Loucy (cell line): ENCODE results near the gene IGFBP2.

ENCODE experiments used
- H2AFZ ChIP-seq: fragments of 200-600 bp; sonication (generic); 2 replicates; pipeline ENCODE4 v1.6.0; 2016; ENCODE audit warnings: antibody characterized with exemption, mild to moderate bottlenecking, low read length, moderate library complexity
- H3F3A ChIP-seq: fragments of 200-600 bp; 2 replicates; pipeline ENCODE4 v1.6.0; 2016; ENCODE audit warnings: antibody characterized with exemption, low read depth, mild to moderate bottlenecking
- H3K27me3 ChIP-seq: fragments of 200-600 bp; sonication (generic); 2 replicates; pipeline ENCODE4 v1.6.1; 2014; ENCODE audit warnings: low read length, mild to moderate bottlenecking; ENCODE audit not compliant: insufficient read depth, poor library complexity, severe bottlenecking
- H3K36me3 ChIP-seq: fragments of 200-600 bp; sonication (generic); 2 replicates; pipeline ENCODE4 v1.6.1; 2016; ENCODE audit warnings: low read length; ENCODE audit not compliant: insufficient read depth
- H3K4me1 ChIP-seq: fragments of 200-600 bp; sonication (generic); 2 replicates; pipeline ENCODE4 v1.5.1; 2014; ENCODE audit warnings: low read length, mild to moderate bottlenecking; ENCODE audit not compliant: insufficient read depth, poor library complexity, severe bottlenecking
- H3K4me2 ChIP-seq: fragments of 200-600 bp; sonication (generic); 2 replicates; pipeline ENCODE4 v1.6.0; 2014; ENCODE audit warnings: antibody characterized with exemption, low read length, low read depth, mild to moderate bottlenecking; ENCODE audit not compliant: poor library complexity, severe bottlenecking
- H3K4me3 ChIP-seq: fragments of 200-600 bp; sonication (generic); 2 replicates; pipeline ENCODE4 v1.5.1; 2014; ENCODE audit warnings: low read length, mild to moderate bottlenecking, mixed read lengths; ENCODE audit not compliant: poor library complexity, severe bottlenecking
- H3K79me2 ChIP-seq: fragments of 200-600 bp; sonication (generic); 2 replicates; pipeline ENCODE4 v1.6.1; 2014; ENCODE audit warnings: low read length; ENCODE audit not compliant: insufficient read depth
- H3K9ac ChIP-seq: fragments of 200-600 bp; sonication (generic); 2 replicates; pipeline ENCODE4 v1.6.0; 2014; ENCODE audit warnings: mild to moderate bottlenecking, low read depth, low read length, moderate library complexity; ENCODE audit not compliant: poor library complexity, severe bottlenecking
- H3K9me2 ChIP-seq: fragments of 200-600 bp; sonication (generic); replicated peaks from 2 replicates; pipeline ENCODE4 v1.6.1; 2016; ENCODE audit warnings: low read depth, low read length, mixed read lengths
- H3K9me3 ChIP-seq: fragments of 200-600 bp; sonication (generic); 2 replicates; pipeline ENCODE4 v1.6.1; 2014; ENCODE audit warnings: mild to moderate bottlenecking, antibody characterized with exemption, low read length, low read depth; ENCODE audit not compliant: insufficient read depth
- H4K20me1 ChIP-seq: fragments of 200-600 bp; sonication (generic); 2 replicates; pipeline ENCODE4 v1.6.0; 2014; ENCODE audit warnings: antibody characterized with exemption, low read length, mild to moderate bottlenecking; ENCODE audit not compliant: insufficient read depth, poor library complexity, severe bottlenecking
- EZH2phosphoT487 ChIP-seq: fragments of 200-600 bp; IDR thresholded peaks from 2 replicates; pipeline ENCODE4 v1.6.1; 2018; ENCODE audit warnings: antibody characterized with exemption, mild to moderate bottlenecking, moderate library complexity, borderline replicate concordance
- TF ChIP-seq, protein P1 (sequence below): fragments of 200-600 bp; sonication (generic); conservative IDR thresholded peaks from 2 replicates; pipeline ENCODE4 v1.5.1; 2014; ENCODE audit warnings: mild to moderate bottlenecking, antibody characterized with exemption, low read length

IGFBP2 gene

DNA sequence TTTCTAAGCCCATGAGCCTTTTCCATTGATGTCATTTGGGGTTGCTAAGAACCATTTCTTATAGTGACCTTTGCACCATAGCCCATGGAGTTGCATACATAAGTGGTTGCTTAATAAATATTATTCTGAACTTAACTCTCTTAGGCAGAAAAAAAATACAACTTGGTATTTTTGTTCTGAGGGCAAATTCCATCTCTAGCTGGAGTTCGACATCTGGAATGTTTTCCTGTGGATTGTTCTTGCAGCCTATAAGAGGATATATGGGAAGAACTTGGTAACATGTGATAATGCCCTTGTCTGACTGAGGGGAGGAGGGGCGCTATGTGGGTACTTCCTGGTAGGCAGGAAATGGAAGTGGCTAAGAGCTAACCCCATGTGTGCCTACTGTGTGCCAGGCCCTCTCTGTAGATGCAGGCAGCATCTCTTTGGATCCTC is 20.7 kb downstream of the IGFBP2 start:
- TF ChIP-seq, protein P1, sequence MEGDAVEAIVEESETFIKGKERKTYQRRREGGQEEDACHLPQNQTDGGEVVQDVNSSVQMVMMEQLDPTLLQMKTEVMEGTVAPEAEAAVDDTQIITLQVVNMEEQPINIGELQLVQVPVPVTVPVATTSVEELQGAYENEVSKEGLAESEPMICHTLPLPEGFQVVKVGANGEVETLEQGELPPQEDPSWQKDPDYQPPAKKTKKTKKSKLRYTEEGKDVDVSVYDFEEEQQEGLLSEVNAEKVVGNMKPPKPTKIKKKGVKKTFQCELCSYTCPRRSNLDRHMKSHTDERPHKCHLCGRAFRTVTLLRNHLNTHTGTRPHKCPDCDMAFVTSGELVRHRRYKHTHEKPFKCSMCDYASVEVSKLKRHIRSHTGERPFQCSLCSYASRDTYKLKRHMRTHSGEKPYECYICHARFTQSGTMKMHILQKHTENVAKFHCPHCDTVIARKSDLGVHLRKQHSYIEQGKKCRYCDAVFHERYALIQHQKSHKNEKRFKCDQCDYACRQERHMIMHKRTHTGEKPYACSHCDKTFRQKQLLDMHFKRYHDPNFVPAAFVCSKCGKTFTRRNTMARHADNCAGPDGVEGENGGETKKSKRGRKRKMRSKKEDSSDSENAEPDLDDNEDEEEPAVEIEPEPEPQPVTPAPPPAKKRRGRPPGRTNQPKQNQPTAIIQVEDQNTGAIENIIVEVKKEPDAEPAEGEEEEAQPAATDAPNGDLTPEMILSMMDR: no peak
- no peak for TF ChIP-seq EZH2phosphoT487
- Histone ChIP-seq H3K4me2 (peak overlapping the region; percentile 16), H3K9ac (no peak overlapping the region), H3K4me1 (peaks cover 37% of the 10 kb centered on the region), H3K79me2 (peaks cover 96% of the 10 kb centered on the region), H3K4me3 (no peak overlapping the region), H3F3A (no peaks in the 10 kb centered on the region), H4K20me1 (peaks cover 84% of the 10 kb centered on the region), H3K9me3 (no peaks in the 10 kb centered on the region), H3K27me3 (no peaks in the 10 kb centered on the region), H3K36me3 (peaks cover 83% of the 10 kb centered on the region; the same call in 1 of the 2 replicates), H3K9me2 (no peaks in the 10 kb centered on the region), H2AFZ (no peak overlapping the region)

DNA sequence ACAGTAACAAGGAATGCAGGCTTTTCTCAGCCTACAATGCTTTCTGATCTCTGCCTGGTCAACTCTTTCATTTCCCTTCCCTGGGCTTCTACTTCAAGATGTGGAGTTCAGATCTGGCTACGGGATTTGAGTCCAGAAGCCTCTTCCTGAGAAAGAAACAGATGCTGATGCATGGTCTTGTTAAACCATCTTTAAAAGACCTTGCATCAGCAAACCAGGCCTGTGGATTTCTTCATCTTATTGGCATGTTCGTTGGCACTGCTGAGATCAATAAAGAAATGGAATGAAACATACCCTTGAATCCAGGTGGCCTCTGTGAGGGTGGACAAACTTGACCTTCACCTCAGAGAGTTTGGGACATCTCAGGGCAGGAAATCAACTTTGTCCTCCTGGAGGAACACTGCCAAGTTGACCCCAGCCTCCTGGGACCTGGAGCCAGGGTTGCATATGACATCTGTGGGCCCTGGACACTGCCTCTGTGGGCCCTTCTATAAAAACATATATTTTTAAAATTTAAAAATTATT is 21.4 kb downstream of the IGFBP2 start:
- peaks cover 84% of the 10 kb centered on the region for H4K20me1 ChIP-seq
- no peaks in the 10 kb centered on the region for H3K27me3 ChIP-seq
- H3K4me3 ChIP-seq: no peak overlapping the region
- no peak for TF ChIP-seq EZH2phosphoT487
- TF ChIP-seq, protein P1: no peak
- H3K36me3 ChIP-seq: peaks cover 82% of the 10 kb centered on the region; the same call in 1 of the 2 replicates
- no peaks in the 10 kb centered on the region for H3K9me2 ChIP-seq
- H3K9ac ChIP-seq: no peak overlapping the region
- H2AFZ ChIP-seq: no peak overlapping the region
- H3K9me3 ChIP-seq: no peaks in the 10 kb centered on the region
- peaks cover 33% of the 10 kb centered on the region for H3K4me1 ChIP-seq
- no peak overlapping the region for H3K4me2 ChIP-seq
- H3F3A ChIP-seq: no peaks in the 10 kb centered on the region
- peaks cover 96% of the 10 kb centered on the region for H3K79me2 ChIP-seq

DNA sequence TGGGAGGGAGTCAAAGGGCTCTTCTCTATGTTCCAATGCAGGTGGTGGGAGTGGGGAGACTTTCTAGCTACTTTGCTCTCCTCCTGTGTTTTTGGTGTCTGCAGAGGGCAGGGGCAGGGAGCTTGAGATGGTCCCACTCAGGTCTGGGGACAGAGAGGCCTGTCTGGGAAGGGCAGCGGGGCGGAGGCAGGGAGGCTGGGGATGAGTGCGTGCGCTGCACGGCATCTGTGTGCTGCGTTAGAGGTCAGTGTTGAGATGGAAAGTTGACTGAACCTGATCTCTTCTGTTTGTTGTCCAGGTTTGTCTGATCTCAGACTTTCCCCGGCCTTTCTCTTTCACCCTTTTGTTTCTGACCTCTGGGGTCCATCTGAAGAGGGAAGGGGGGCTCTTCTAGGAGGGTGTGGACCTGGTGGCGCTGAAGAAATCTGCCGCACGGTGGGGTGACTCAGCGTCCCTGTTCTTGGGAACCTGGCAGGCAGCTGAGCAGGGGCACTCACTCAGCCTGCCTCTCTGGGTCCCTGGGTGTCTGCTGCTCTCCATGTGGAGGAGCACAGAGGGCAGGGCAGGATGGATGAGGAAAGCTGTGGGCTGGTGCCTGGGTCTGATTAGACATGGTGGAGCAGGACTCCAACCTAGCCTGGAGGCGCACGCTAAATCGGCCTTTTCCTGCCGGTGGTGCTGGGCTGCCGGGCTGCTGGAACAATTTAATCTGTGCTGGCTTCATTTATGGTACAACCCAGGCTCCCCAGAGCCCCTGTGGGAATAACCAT is 24.1 kb downstream of the IGFBP2 start:
- H3K79me2 ChIP-seq: peaks cover 80% of the 10 kb centered on the region
- peaks cover 82% of the 10 kb centered on the region for H4K20me1 ChIP-seq
- H3K4me1 ChIP-seq: peaks cover 14% of the 10 kb centered on the region
- no peaks in the 10 kb centered on the region for H3F3A ChIP-seq
- no peaks in the 10 kb centered on the region for H3K9me2 ChIP-seq
- H3K4me2 ChIP-seq: no peak overlapping the region
- H3K9ac ChIP-seq: no peak overlapping the region
- TF ChIP-seq EZH2phosphoT487: no peak
- H3K4me3 ChIP-seq: no peak overlapping the region
- H3K36me3 ChIP-seq: peaks cover 89% of the 10 kb centered on the region; the same call in 1 of the 2 replicates
- no peak overlapping the region for H2AFZ ChIP-seq
- H3K27me3 ChIP-seq: no peaks in the 10 kb centered on the region
- no peaks in the 10 kb centered on the region for H3K9me3 ChIP-seq
